Measurements from ENCODE around the gene HYAL3. TPM values are rescaled to one million over a fixed set of nuclear protein-coding genes. Genes with fewer than 3 reads are reported as not detected.
A peak's percentile ranks its signal among the peaks of the same experiment; 100 is the strongest.

Gene HYAL3
- total and polyA plus RNA-seq, 2 of the 13 experiments (the other 11 are each of a cell fraction or from before 2014, with no cell fraction given), result 5.5 to 10.4 TPM

- TF ChIP-seq DPF2 (CRISPR knock-in tag; IDR thresholded peaks at IDR 0.05; ENCODE audit: borderline replicate concordance, low read depth), result no peak
- no peak for TF ChIP-seq CHD4 (IDR thresholded peaks at IDR 0.05; ENCODE audit: borderline replicate concordance, low read length)
- no peak for TF ChIP-seq MYNN (CRISPR knock-in tag; IDR thresholded peaks at IDR 0.05; ENCODE audit: low read depth)
- 0 out of 2 replicates have a peak, but pooled peaks have one; percentile 27 for TF ChIP-seq DRAP1 (CRISPR knock-in tag; IDR thresholded peaks at IDR 0.05)
- TF ChIP-seq, protein P1, sequence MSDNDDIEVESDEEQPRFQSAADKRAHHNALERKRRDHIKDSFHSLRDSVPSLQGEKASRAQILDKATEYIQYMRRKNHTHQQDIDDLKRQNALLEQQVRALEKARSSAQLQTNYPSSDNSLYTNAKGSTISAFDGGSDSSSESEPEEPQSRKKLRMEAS (IDR thresholded peaks at IDR 0.05), result no peak
- no peak for TF ChIP-seq IRX3 (CRISPR knock-in tag; IDR thresholded peaks at IDR 0.05; ENCODE audit: borderline replicate concordance, low read depth)
- peak; percentile 80 for TF ChIP-seq RBFOX2 (IDR thresholded peaks at IDR 0.05; ENCODE audit: low read depth, low read length)
- no peak for TF ChIP-seq RFXANK (CRISPR knock-in tag; IDR thresholded peaks at IDR 0.05)
- TF ChIP-seq, protein P2, sequence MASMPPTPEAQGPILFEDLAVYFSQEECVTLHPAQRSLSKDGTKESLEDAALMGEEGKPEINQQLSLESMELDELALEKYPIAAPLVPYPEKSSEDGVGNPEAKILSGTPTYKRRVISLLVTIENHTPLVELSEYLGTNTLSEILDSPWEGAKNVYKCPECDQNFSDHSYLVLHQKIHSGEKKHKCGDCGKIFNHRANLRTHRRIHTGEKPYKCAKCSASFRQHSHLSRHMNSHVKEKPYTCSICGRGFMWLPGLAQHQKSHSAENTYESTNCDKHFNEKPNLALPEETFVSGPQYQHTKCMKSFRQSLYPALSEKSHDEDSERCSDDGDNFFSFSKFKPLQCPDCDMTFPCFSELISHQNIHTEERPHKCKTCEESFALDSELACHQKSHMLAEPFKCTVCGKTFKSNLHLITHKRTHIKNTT (CRISPR knock-in tag; IDR thresholded peaks at IDR 0.05), result no peak
- no peak for TF ChIP-seq NR1H2 (CRISPR knock-in tag; IDR thresholded peaks at IDR 0.05; ENCODE audit: borderline replicate concordance, low read depth)
- TF ChIP-seq THAP7 (CRISPR knock-in tag; IDR thresholded peaks at IDR 0.05), result no peak
- TF ChIP-seq KDM6A (CRISPR knock-in tag; IDR thresholded peaks at IDR 0.05; ENCODE audit: low read depth), result no peak
- peak; percentile 37 for TF ChIP-seq HNRNPLL (IDR thresholded peaks at IDR 0.05; ENCODE audit: low read depth, low read length, poor library complexity, severe bottlenecking)
- 0 out of 2 replicates have a peak, but pooled peaks have one; percentile 33 for TF ChIP-seq BCL3 (CRISPR knock-in tag; IDR thresholded peaks at IDR 0.05)
- TF ChIP-seq THRA (CRISPR knock-in tag; IDR thresholded peaks at IDR 0.05; ENCODE audit: borderline replicate concordance), result peak; percentile 64; the same call in 1 of the 2 replicates
- TF ChIP-seq SP1 (IDR thresholded peaks at IDR 0.05), result no peak
- TF ChIP-seq SP1 (CRISPR knock-in tag; IDR thresholded peaks at IDR 0.05), result peak; percentile 40; the same call in 1 of the 2 replicates
- no peak for TF ChIP-seq PHF8 (CRISPR knock-in tag; IDR thresholded peaks at IDR 0.05)
- TF ChIP-seq ZNF256 (CRISPR knock-in tag; conservative IDR thresholded peaks at IDR 0.05), result no peak
- no peak for TF ChIP-seq ZNF850 (CRISPR knock-in tag; conservative IDR thresholded peaks at IDR 0.05)
- TF ChIP-seq GATA4 (IDR thresholded peaks at IDR 0.05; ENCODE audit: borderline replicate concordance, low read depth), result no peak
- TF ChIP-seq TEAD3 (CRISPR knock-in tag; optimal IDR thresholded peaks at IDR 0.05; ENCODE audit: borderline replicate concordance), result no peak
- no peak for TF ChIP-seq GTF2F1 (IDR thresholded peaks at IDR 0.05; ENCODE audit: low read length)
- peak; percentile 42; the same call in 1 of the 2 replicates for TF ChIP-seq ATF7 (IDR thresholded peaks at IDR 0.05)
- TF ChIP-seq ATF7 (CRISPR knock-in tag; IDR thresholded peaks at IDR 0.05), result 0 out of 2 replicates have a peak, but pooled peaks have one; percentile 7
- TF ChIP-seq ZNF564 (CRISPR knock-in tag; IDR thresholded peaks at IDR 0.05), result no peak
- no peak for TF ChIP-seq NONO (IDR thresholded peaks at IDR 0.05)
- TF ChIP-seq NONO (CRISPR knock-in tag; conservative IDR thresholded peaks at IDR 0.05), result peak; percentile 86
Observed at GRCh38 chr3:50272911-50273688, 26.1 kb downstream of the HYAL3 start (continued).
